Measurements from ENCODE around the gene RNF123.

RNF123 gene

DNA sequence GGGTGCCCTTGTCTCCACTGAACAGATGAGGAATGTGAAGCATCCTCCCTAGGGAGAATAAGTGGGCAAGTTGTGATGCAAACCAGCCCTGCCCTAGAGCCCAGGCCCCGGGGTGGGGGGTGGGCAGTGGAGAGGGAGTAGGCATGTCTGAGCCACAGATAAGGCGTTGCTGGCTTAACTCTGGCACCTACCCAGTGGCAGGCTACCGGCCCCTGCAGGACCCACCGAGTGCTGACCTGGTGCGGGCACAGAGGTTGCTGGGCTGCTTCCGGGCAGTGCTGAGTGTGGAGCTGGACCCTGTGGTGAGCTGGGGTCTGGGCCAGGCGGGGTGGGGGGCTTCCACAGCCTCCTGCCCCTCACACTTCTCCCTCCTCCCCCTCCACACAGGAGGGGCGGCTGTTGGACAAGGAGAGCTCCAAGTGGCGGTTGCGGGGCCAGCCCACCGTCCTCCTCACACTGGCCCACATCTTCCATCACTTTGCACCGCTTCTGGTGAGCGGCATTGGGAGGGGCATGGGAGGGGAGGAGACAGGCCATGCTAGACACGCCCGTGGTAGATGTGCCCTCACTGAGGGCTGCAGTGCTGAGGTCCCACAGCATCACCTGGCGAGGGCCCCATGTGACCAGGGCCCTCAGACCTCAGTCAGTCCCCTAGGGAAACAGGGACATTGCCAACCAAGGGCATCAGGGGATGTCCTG, 10.1 kb downstream of the RNF123 start:
- Histone ChIP-seq H3K27ac (replicated peaks) (no peak overlapping the region), H3K4me3 (replicated peaks; ENCODE audit: insufficient read depth, low read length) (no peak overlapping the region), H3K27me3 (ENCODE audit: insufficient read depth, poor library complexity, severe bottlenecking) (no peaks in the 10 kb centered on the region)
- TF ChIP-seq, protein P1, sequence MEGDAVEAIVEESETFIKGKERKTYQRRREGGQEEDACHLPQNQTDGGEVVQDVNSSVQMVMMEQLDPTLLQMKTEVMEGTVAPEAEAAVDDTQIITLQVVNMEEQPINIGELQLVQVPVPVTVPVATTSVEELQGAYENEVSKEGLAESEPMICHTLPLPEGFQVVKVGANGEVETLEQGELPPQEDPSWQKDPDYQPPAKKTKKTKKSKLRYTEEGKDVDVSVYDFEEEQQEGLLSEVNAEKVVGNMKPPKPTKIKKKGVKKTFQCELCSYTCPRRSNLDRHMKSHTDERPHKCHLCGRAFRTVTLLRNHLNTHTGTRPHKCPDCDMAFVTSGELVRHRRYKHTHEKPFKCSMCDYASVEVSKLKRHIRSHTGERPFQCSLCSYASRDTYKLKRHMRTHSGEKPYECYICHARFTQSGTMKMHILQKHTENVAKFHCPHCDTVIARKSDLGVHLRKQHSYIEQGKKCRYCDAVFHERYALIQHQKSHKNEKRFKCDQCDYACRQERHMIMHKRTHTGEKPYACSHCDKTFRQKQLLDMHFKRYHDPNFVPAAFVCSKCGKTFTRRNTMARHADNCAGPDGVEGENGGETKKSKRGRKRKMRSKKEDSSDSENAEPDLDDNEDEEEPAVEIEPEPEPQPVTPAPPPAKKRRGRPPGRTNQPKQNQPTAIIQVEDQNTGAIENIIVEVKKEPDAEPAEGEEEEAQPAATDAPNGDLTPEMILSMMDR (IDR thresholded peaks at IDR 0.05; ENCODE audit: insufficient read depth, low read length), result no peak
- no peak for TF ChIP-seq SPI1 (IDR thresholded peaks at IDR 0.05; ENCODE audit: borderline replicate concordance, low read depth)
- no peak for TF ChIP-seq POLR2AphosphoS5 (IDR thresholded peaks at IDR 0.05; ENCODE audit: low read depth)
- TF ChIP-seq GABPA (IDR thresholded peaks at IDR 0.05; ENCODE audit: low read depth), result no peak
- TF ChIP-seq, protein P2, sequence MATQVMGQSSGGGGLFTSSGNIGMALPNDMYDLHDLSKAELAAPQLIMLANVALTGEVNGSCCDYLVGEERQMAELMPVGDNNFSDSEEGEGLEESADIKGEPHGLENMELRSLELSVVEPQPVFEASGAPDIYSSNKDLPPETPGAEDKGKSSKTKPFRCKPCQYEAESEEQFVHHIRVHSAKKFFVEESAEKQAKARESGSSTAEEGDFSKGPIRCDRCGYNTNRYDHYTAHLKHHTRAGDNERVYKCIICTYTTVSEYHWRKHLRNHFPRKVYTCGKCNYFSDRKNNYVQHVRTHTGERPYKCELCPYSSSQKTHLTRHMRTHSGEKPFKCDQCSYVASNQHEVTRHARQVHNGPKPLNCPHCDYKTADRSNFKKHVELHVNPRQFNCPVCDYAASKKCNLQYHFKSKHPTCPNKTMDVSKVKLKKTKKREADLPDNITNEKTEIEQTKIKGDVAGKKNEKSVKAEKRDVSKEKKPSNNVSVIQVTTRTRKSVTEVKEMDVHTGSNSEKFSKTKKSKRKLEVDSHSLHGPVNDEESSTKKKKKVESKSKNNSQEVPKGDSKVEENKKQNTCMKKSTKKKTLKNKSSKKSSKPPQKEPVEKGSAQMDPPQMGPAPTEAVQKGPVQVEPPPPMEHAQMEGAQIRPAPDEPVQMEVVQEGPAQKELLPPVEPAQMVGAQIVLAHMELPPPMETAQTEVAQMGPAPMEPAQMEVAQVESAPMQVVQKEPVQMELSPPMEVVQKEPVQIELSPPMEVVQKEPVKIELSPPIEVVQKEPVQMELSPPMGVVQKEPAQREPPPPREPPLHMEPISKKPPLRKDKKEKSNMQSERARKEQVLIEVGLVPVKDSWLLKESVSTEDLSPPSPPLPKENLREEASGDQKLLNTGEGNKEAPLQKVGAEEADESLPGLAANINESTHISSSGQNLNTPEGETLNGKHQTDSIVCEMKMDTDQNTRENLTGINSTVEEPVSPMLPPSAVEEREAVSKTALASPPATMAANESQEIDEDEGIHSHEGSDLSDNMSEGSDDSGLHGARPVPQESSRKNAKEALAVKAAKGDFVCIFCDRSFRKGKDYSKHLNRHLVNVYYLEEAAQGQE (IDR thresholded peaks at IDR 0.05; ENCODE audit: insufficient replicate concordance, low read depth), result no peak
- no peak for DNase-seq (ENCODE audit: low read depth in 1 of 2, low spot score in 1 of 2)

DNA sequence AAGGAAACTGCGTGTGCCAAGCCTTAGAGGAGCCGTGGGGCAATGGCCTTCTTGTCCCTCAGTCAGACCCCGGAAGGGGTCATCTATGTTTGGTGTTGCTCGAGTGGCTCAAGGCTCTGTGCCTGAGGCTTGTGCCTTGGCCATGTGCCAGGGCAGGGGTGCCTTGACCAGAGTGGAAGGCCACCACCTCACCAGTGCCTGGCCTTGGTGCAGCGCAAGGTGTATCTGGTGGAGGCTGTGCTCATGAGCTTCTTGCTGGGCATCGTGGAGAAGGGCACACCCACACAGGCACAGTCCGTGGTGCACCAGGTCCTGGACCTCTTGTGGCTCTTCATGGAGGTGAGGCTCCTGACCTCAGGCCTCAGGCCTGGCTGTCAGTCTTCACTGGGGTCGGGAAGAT, 10.7 kb downstream of the RNF123 start:
- no peak for TF ChIP-seq POLR2AphosphoS5 (IDR thresholded peaks at IDR 0.05; ENCODE audit: low read depth)
- no peak for TF ChIP-seq SPI1 (IDR thresholded peaks at IDR 0.05; ENCODE audit: borderline replicate concordance, low read depth)
- no peak for TF ChIP-seq GABPA (IDR thresholded peaks at IDR 0.05; ENCODE audit: low read depth)
- TF ChIP-seq, protein P2 (IDR thresholded peaks at IDR 0.05; ENCODE audit: insufficient replicate concordance, low read depth), result no peak
- TF ChIP-seq, protein P1 (IDR thresholded peaks at IDR 0.05; ENCODE audit: insufficient read depth, low read length), result no peak
- no peak for DNase-seq (ENCODE audit: low read depth in 1 of 2, low spot score in 1 of 2)
- Histone ChIP-seq H3K4me3 (replicated peaks; ENCODE audit: insufficient read depth, low read length) (no peak overlapping the region), H3K27ac (replicated peaks) (no peak overlapping the region), H3K27me3 (ENCODE audit: insufficient read depth, poor library complexity, severe bottlenecking) (no peaks in the 10 kb centered on the region)

DNA sequence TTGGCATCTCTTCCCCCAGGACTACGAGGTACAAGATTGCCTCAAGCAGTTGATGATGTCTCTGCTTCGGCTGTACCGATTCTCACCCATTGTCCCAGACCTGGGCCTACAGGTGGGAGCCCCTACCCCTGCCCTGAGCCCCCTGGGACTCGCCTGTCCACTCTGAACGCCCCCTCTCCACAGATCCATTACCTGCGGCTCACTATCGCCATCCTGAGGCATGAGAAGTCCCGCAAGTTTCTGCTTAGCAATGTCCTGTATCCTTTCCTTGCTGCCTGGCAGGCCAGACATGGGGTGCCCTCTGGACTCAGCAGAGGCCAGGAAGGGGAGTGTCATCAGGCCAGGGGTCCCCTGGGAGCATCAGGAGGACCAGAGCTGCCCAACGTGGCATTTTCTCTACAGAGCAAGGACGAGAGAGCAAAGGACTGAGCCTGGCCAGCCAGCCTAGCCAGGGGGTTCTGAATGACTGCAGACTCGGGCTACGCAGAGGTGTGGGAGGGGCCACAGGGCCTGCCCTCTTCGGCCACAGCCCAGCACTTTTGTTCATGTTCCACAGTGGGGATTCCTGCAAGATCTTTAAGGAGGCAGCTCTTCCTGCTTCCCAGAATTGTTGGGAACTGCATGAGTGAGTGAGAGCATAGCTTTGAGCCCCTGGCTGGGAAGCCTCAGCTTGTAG, 11.2 kb downstream of the RNF123 start:
- no peak for TF ChIP-seq POLR2AphosphoS5 (IDR thresholded peaks at IDR 0.05; ENCODE audit: low read depth)
- TF ChIP-seq, protein P1 (IDR thresholded peaks at IDR 0.05; ENCODE audit: insufficient read depth, low read length), result no peak
- TF ChIP-seq SPI1 (IDR thresholded peaks at IDR 0.05; ENCODE audit: borderline replicate concordance, low read depth), result no peak
- TF ChIP-seq, protein P2 (IDR thresholded peaks at IDR 0.05; ENCODE audit: insufficient replicate concordance, low read depth), result no peak
- TF ChIP-seq GABPA (IDR thresholded peaks at IDR 0.05; ENCODE audit: low read depth), result no peak
- H3K27me3 ChIP-seq (ENCODE audit: insufficient read depth, poor library complexity, severe bottlenecking), result no peaks in the 10 kb centered on the region
- DNase-seq (ENCODE audit: low read depth in 1 of 2, low spot score in 1 of 2), result no peak
- no peak overlapping the region for H3K27ac ChIP-seq (replicated peaks)
- H3K4me3 ChIP-seq (replicated peaks; ENCODE audit: insufficient read depth, low read length), result no peak overlapping the region

Data from HL-60 (cell line).